A549 (cell line): ENCODE measurements around the gene GOLGA6C. TPM values are rescaled to one million over a fixed set of nuclear protein-coding genes. Genes with fewer than 3 reads are reported as not detected.
"Not testable (repeated sequence)": the region's sequence is repeated elsewhere in the genome, so short reads cannot be mapped to it uniquely, and the experiment has no call there.

Experiments used
- ATAC-seq, 2 experiments: fragments of 200-7000 bp in 1 of 2; fragments of >200 bp in 1 of 2; cut with Nextera tagmentation in 1 of 2; cut with Tn5 transposase in 1 of 2; 3 replicates each; pipeline versions ENCODE4 v1.8.0 to v1.9.1; 2018 to 2020; ENCODE audit warnings: mild to moderate bottlenecking in 1 of 2, moderate library complexity in 1 of 2
- CTCF ChIA-PET: fragments of 300-600 bp; sonication (Branson Sonifier 250); formaldehyde crosslinking; extraction: SDS; loops from one replicate; lab custom pipeline; 2021; ENCODE audit warnings: antibody characterized with exemption, inconsistent platforms; lab: Yijun Ruan, JAX
- POLR2A ChIA-PET: fragments of 350-600 bp; formaldehyde crosslinking; extraction: SDS; loops from one replicate; lab custom pipeline; 2021; ENCODE audit warnings: antibody characterized with exemption, inconsistent platforms; lab: Yijun Ruan, JAX
- DNase-seq, 2 experiments: peaks; one replicate each; pipeline versions ENCODE4 v3.0.0 to v3.0.0-alpha.2; 2011 to 2016; ENCODE audit warnings: low read depth in 1 of 2, low spot score in 1 of 2
- FAIRE-seq: peaks from 2 replicates; lab custom pipeline; 2011; peaks lifted over from hg19 to GRCh38; lab: Jason Lieb, UNC
- H3K27ac ChIP-seq, 2 experiments: fragments of >200 bp; sonication (Bioruptor Twin); formaldehyde crosslinking; 3 replicates each; pipeline ENCODE4 v1.5.1; 2016 to 2017
- H3K4me1 ChIP-seq: fragments of >200 bp; sonication (Bioruptor Twin); formaldehyde crosslinking; 3 replicates; pipeline ENCODE4 v1.6.1; 2016
- H3K4me2 ChIP-seq: fragments of >200 bp; sonication (Bioruptor Twin); formaldehyde crosslinking; 3 replicates; pipeline ENCODE4 v1.6.1; 2016
- H3K4me3 ChIP-seq: fragments of >200 bp; sonication (Bioruptor Twin); formaldehyde crosslinking; 3 replicates; pipeline ENCODE4 v1.5.1; 2016
- H3K9me3 ChIP-seq: fragments of >200 bp; sonication (Bioruptor Twin); formaldehyde crosslinking; 3 replicates; pipeline ENCODE4 v1.6.1; 2016
- BCL3 ChIP-seq: fragments of >200 bp; sonication (Bioruptor Twin); formaldehyde crosslinking; IDR thresholded peaks from 3 replicates; pipeline ENCODE4 v1.6.1; 2016
- CHD2 ChIP-seq: fragments of 150-350 bp; IDR thresholded peaks from 2 replicates; pipeline ENCODE4 v1.6.1; 2014; ENCODE audit warnings: low read length; ENCODE audit not compliant: partially characterized antibody
- EP300 ChIP-seq, 2 experiments: fragments of >200 bp; sonication (Bioruptor Twin); formaldehyde crosslinking; IDR thresholded peaks; 2 replicates in 1 of 2; 3 replicates in 1 of 2; pipeline ENCODE4 v1.6.1; 2016 to 2017
- FOXS1 ChIP-seq: fragments of 250-450 bp; sonication (Bioruptor Pico); IDR thresholded peaks from 2 replicates; pipeline ENCODE4 v1.5.0; 2020; ENCODE audit warnings: mild to moderate bottlenecking, moderate library complexity
- HOXB5 ChIP-seq: fragments of 250-450 bp; sonication (Bioruptor Pico); IDR thresholded peaks from 2 replicates; pipeline ENCODE4 v1.5.0; 2020; ENCODE audit warnings: mild to moderate bottlenecking, moderate library complexity
- JUN ChIP-seq, 2 experiments: fragments of >200 bp; sonication (Bioruptor Twin); formaldehyde crosslinking; IDR thresholded peaks; 2 replicates in 1 of 2; 3 replicates in 1 of 2; pipeline ENCODE4 v1.6.1; 2016 to 2017
- KDM5A ChIP-seq: fragments of 200-600 bp; sonication (generic); IDR thresholded peaks from 2 replicates; pipeline ENCODE4 v1.6.1; 2016; ENCODE audit warnings: antibody characterized with exemption, mild to moderate bottlenecking
- MAFK ChIP-seq: fragments of 450-650 bp; IDR thresholded peaks from 2 replicates; pipeline ENCODE4 v1.6.1; 2014; ENCODE audit not compliant: partially characterized antibody
- MAZ ChIP-seq: fragments of 150-350 bp; IDR thresholded peaks from 2 replicates; pipeline ENCODE4 v1.6.1; 2014; ENCODE audit warnings: antibody characterized with exemption, low read depth, low read length, borderline replicate concordance
- SMC3 ChIP-seq: fragments of >200 bp; sonication (Bioruptor Twin); formaldehyde crosslinking; IDR thresholded peaks from 3 replicates; pipeline ENCODE4 v1.6.1; 2018; ENCODE audit warnings: inconsistent platforms
- SREBF2 ChIP-seq: fragments of 450-650 bp; IDR thresholded peaks from 2 replicates; pipeline ENCODE4 v1.6.1; 2014; ENCODE audit warnings: mild to moderate bottlenecking, moderate library complexity
- TFCP2L1 ChIP-seq: fragments of 250-450 bp; sonication (Bioruptor Pico); IDR thresholded peaks from 2 replicates; pipeline ENCODE4 v1.5.0; 2021; ENCODE audit warnings: mild to moderate bottlenecking
- WGBS: methylation state at CpG from one replicate; pipeline ENCODE4 v1.1.6; 2017; ENCODE audit errors: missing lambda C conversion rate; 5-methylcytosine and 5-hydroxymethylcytosine counted together
- polyA plus RNA-seq, 4 experiments: library from polyadenylated mRNA; depleted of rRNA in 3 of 4; stranded (reverse); fragments of >200 nt; fragmentation: RNase III in 1 of 4; extraction: RNeasy Plus Mini Kit Qiagen cat#74134 plus additional on column Dnase treatment in 1 of 4; gene quantifications; 2 replicates in 3 of 4; 3 replicates in 1 of 4; pipeline ENCODE4 v1.2.3, GENCODE V29; 2011 to 2017
- TF ChIP-seq, protein P1 (sequence below): fragments of 200-600 bp; sonication (generic); IDR thresholded peaks from 2 replicates; pipeline ENCODE4 v1.6.1; 2016; ENCODE audit warnings: antibody characterized with exemption, mild to moderate bottlenecking, moderate library complexity
- TF ChIP-seq, protein P2 (sequence below): fragments of 250-450 bp; sonication (Bioruptor Pico); IDR thresholded peaks from 2 replicates; pipeline ENCODE4 v1.5.0; 2021; ENCODE audit warnings: mild to moderate bottlenecking, moderate library complexity, borderline replicate concordance

Gene GOLGA6C
- polyA plus RNA-seq, 2 of the 4 experiments (the other 2 are of a cell fraction) = not detected

DNA sequence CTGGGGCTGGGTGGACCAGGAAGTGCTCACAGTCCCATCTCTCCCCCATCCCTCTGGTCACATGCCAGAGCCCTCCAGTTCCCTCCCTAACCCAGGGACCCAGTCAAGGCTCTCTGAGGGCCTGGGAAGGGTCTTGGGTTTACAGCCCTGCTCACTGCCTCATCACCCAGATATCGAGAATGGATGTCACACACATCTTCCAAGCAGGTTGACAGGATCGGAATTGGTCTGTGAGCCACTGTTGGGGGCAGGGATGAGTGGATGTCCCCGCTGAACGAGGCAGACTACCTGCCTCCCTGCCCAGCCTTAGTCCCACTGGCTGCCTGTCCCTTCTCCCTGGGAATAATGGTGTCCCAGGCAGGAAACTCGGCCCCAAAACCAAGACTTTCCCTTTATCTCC, 20.0 kb upstream of the GOLGA6C start:
- TF ChIP-seq BCL3 = no peak
- no peak for TF ChIP-seq EP300 (IDR thresholded peaks at IDR 0.05)
- TF ChIP-seq FOXS1 (CRISPR knock-in tag) = no peak
- TF ChIP-seq, protein P1, sequence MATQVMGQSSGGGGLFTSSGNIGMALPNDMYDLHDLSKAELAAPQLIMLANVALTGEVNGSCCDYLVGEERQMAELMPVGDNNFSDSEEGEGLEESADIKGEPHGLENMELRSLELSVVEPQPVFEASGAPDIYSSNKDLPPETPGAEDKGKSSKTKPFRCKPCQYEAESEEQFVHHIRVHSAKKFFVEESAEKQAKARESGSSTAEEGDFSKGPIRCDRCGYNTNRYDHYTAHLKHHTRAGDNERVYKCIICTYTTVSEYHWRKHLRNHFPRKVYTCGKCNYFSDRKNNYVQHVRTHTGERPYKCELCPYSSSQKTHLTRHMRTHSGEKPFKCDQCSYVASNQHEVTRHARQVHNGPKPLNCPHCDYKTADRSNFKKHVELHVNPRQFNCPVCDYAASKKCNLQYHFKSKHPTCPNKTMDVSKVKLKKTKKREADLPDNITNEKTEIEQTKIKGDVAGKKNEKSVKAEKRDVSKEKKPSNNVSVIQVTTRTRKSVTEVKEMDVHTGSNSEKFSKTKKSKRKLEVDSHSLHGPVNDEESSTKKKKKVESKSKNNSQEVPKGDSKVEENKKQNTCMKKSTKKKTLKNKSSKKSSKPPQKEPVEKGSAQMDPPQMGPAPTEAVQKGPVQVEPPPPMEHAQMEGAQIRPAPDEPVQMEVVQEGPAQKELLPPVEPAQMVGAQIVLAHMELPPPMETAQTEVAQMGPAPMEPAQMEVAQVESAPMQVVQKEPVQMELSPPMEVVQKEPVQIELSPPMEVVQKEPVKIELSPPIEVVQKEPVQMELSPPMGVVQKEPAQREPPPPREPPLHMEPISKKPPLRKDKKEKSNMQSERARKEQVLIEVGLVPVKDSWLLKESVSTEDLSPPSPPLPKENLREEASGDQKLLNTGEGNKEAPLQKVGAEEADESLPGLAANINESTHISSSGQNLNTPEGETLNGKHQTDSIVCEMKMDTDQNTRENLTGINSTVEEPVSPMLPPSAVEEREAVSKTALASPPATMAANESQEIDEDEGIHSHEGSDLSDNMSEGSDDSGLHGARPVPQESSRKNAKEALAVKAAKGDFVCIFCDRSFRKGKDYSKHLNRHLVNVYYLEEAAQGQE = no peak
- TF ChIP-seq, protein P2, sequence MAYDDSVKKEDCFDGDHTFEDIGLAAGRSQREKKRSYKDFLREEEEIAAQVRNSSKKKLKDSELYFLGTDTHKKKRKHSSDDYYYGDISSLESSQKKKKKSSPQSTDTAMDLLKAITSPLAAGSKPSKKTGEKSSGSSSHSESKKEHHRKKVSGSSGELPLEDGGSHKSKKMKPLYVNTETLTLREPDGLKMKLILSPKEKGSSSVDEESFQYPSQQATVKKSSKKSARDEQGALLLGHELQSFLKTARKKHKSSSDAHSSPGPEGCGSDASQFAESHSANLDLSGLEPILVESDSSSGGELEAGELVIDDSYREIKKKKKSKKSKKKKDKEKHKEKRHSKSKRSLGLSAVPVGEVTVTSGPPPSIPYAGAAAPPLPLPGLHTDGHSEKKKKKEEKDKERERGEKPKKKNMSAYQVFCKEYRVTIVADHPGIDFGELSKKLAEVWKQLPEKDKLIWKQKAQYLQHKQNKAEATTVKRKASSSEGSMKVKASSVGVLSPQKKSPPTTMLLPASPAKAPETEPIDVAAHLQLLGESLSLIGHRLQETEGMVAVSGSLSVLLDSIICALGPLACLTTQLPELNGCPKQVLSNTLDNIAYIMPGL = no peak
- no peak for TF ChIP-seq MAZ
- TF ChIP-seq CHD2 = no peak
- Histone ChIP-seq H3K4me3 (no peak overlapping the region), H3K9me3 (no peaks in the 10 kb centered on the region), H3K4me1 (no peaks in the 10 kb centered on the region), H3K4me2 (no peak overlapping the region), H3K27ac (no peak overlapping the region)
- ChIA-PET POLR2A (no interaction called here), CTCF (interaction anchor here (1.0 to 1.1 kb wide), 3 partner anchors 69 to 209 kb away, joined by 4 read pairs; no protein-coding TSS in a partner anchor)
- ATAC-seq (no peak), FAIRE-seq (no peak), DNase-seq (no peak)
- WGBS = 56% methylated on average over 5 of the region's 5 CpGs

- H3K4me1 ChIP-seq, H3K4me2 ChIP-seq, POLR2A ChIA-PET, H3K4me3 ChIP-seq, H3K27ac ChIP-seq, ATAC-seq, H3K9me3 ChIP-seq, DNase-seq, FAIRE-seq: not testable (repeated sequence)
- CTCF ChIA-PET = interaction anchor here (1.0 to 1.1 kb wide), 2 partner anchors 41 to 216 kb away, joined by 4 to 5 read pairs; no protein-coding TSS in a partner anchor
- 76% methylated on average over 1 of the region's 1 CpG for WGBS
Observed at GRCh38 chr15:75245741-75246140, 12.4 kb upstream of the GOLGA6C start.

DNA sequence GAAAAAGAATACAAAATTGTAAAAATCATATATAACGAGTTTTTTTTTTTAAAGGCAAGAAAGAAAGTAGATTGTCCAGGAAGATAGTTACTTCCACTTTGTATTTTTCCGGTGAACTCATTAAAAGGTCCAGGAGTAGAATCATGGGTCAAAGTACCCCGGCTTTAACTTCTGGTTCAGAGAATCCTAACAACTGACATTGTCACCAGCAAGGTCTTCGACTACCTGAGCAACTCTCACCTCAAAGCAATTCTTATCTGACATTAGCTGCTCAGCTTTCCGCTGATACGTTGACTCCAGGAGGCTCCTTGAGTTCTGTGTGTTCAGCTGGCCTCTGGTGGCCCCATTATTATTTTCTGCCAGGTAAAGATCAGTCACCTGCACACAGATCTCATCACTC, 9.1 kb upstream of the GOLGA6C start:
- CTCF ChIA-PET = interaction anchor here (1.0 kb wide), 1 partner anchor 8 kb away, joined by 3 read pairs; no protein-coding TSS in a partner anchor
- WGBS = 49% methylated on average over 6 of the region's 6 CpGs
- FAIRE-seq, DNase-seq, POLR2A ChIA-PET, H3K4me3 ChIP-seq, ATAC-seq, H3K4me2 ChIP-seq, H3K27ac ChIP-seq, H3K4me1 ChIP-seq, H3K9me3 ChIP-seq: not testable (repeated sequence)

GRCh38 chr15:75249726-75250125, 8.4 kb upstream of the GOLGA6C start:
- WGBS = 56% methylated on average over 4 of the region's 4 CpGs
- DNase-seq (no peak), FAIRE-seq (no peak), ATAC-seq (no peak)
- no peak for TF ChIP-seq HOXB5 (CRISPR knock-in tag)
- TF ChIP-seq TFCP2L1 = no peak
- TF ChIP-seq SREBF2 = no peak
- no peak for TF ChIP-seq MAZ
- TF ChIP-seq KDM5A = no peak
- no peak for TF ChIP-seq SMC3
- no peak for TF ChIP-seq MAFK
- no peak for TF ChIP-seq JUN (IDR thresholded peaks at IDR 0.05)
- POLR2A ChIA-PET = interaction anchor here (0.6 kb wide), 1 partner anchor 509 kb away, joined by 3 read pairs; no protein-coding TSS in a partner anchor
- no peak overlapping the region for H3K27ac ChIP-seq
- H3K9me3 ChIP-seq = no peaks in the 10 kb centered on the region
- 0 out of 3 replicates have a peak, but pooled peaks cover 6% of the 10 kb centered on the region for H3K4me1 ChIP-seq
- no peak overlapping the region for H3K4me2 ChIP-seq
- H3K4me3 ChIP-seq = no peak overlapping the region
- CTCF ChIA-PET = interaction anchor here (0.6 to 1.0 kb wide), 2 partner anchors 9 to 672 kb away, joined by 3 read pairs; no protein-coding TSS in a partner anchor

DNA sequence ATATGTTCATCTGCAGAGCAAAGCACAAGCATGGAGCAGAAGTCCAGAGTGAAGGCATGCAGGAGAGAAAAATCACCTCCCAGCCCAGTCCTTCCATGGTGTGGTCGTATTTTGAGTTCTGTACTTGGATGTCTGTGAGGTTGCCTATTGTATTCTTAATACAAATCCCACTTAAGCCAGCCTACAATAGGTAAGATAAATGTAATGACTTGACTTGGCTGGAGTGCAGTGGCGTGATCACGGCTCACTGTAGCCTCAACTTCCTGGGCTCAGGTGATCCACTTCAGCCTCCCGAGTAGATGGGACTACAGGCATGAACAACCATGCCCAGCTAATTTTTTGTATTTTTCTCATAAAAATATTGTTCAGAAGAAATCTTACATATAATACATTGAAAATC, 6.8 kb upstream of the GOLGA6C start:
- DNase-seq, POLR2A ChIA-PET, ATAC-seq, H3K27ac ChIP-seq, H3K9me3 ChIP-seq, FAIRE-seq, H3K4me2 ChIP-seq, H3K4me3 ChIP-seq, H3K4me1 ChIP-seq: not testable (repeated sequence)
- 65% methylated on average over 4 of the region's 4 CpGs for WGBS
- CTCF ChIA-PET = interaction anchor here (0.8 to 1.6 kb wide), 5 partner anchors 18 to 56 kb away, joined by 4 to 13 read pairs (median 5); no protein-coding TSS in a partner anchor
